Measurements from ENCODE around the gene SFSWAP.

Gene SFSWAP

DNA sequence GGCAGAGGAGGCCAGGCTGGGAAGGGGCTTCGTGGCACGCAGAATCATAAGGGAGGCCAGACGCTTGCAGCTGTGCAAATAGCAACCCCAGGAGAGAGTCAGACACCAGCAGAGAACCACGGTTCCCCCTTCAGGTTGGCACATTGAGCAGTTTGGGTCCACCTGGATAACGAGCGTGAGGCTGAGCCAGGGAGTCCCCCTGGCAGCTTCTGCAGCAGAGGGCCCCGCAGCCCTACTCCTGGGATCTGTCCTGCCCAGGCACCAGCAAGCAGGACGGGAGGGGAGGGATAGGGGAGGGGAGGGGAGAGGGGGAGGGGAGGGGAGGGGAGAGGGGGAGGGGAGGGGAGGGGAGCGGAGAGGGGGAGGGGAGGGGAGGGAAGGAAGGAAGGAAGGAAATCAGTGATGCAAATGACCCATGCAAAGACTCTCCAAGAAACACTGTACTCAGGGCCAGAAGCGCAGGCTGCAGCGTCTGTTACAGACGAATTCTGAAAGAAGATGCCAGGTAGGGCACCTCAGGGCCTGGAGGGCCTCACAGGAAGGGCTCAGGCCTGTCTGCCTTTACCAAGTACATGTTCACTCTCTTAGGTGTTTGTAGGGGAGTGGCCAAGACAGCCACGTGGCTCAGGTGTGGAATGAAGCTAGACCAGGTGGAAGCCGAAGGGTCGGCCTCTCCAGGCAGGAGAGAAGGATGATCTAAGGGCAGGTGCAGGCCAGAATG lies 85.0 kb downstream of the SFSWAP start:
- TF ChIP-seq, protein P1, sequence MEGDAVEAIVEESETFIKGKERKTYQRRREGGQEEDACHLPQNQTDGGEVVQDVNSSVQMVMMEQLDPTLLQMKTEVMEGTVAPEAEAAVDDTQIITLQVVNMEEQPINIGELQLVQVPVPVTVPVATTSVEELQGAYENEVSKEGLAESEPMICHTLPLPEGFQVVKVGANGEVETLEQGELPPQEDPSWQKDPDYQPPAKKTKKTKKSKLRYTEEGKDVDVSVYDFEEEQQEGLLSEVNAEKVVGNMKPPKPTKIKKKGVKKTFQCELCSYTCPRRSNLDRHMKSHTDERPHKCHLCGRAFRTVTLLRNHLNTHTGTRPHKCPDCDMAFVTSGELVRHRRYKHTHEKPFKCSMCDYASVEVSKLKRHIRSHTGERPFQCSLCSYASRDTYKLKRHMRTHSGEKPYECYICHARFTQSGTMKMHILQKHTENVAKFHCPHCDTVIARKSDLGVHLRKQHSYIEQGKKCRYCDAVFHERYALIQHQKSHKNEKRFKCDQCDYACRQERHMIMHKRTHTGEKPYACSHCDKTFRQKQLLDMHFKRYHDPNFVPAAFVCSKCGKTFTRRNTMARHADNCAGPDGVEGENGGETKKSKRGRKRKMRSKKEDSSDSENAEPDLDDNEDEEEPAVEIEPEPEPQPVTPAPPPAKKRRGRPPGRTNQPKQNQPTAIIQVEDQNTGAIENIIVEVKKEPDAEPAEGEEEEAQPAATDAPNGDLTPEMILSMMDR (IDR thresholded peaks at IDR 0.05; ENCODE audit: low read length, missing control alignments): no peak
- H3K4me3 ChIP-seq (replicated peaks; ENCODE audit: low read depth, low read length): no peak overlapping the region
- no peak for DNase-seq (ENCODE audit: low read depth)

- no peak overlapping the region for H3K4me3 ChIP-seq (replicated peaks; ENCODE audit: low read depth, low read length)
- TF ChIP-seq, protein P1 (IDR thresholded peaks at IDR 0.05; ENCODE audit: low read length, missing control alignments): no peak
- DNase-seq (ENCODE audit: low read depth): no peak
Observed at GRCh38 chr12:131796411-131796736, 85.5 kb downstream of the SFSWAP start.

- TF ChIP-seq, protein P1 (IDR thresholded peaks at IDR 0.05; ENCODE audit: low read length, missing control alignments): no peak
- DNase-seq (ENCODE audit: low read depth): no peak
Observed at GRCh38 chr12:131796754-131797587, 86.1 kb downstream of the SFSWAP start.

GRCh38 chr12:131797588-131797934 lies 86.7 kb downstream of the SFSWAP start:
- no peak overlapping the region for H3K4me3 ChIP-seq (replicated peaks; ENCODE audit: low read depth, low read length)
- no peak for DNase-seq (ENCODE audit: low read depth)
- TF ChIP-seq, protein P1 (IDR thresholded peaks at IDR 0.05; ENCODE audit: low read length, missing control alignments): no peak

More at GRCh38 chr12:131796754-131797587, 86.1 kb downstream of the SFSWAP start:
- no peak overlapping the region for H3K4me3 ChIP-seq (replicated peaks; ENCODE audit: low read depth, low read length)

GRCh38 chr12:131799195-131799594 lies 88.3 kb downstream of the SFSWAP start:
- no peak for DNase-seq (ENCODE audit: low read depth)
- TF ChIP-seq, protein P1 (IDR thresholded peaks at IDR 0.05; ENCODE audit: low read length, missing control alignments): no peak

DNA sequence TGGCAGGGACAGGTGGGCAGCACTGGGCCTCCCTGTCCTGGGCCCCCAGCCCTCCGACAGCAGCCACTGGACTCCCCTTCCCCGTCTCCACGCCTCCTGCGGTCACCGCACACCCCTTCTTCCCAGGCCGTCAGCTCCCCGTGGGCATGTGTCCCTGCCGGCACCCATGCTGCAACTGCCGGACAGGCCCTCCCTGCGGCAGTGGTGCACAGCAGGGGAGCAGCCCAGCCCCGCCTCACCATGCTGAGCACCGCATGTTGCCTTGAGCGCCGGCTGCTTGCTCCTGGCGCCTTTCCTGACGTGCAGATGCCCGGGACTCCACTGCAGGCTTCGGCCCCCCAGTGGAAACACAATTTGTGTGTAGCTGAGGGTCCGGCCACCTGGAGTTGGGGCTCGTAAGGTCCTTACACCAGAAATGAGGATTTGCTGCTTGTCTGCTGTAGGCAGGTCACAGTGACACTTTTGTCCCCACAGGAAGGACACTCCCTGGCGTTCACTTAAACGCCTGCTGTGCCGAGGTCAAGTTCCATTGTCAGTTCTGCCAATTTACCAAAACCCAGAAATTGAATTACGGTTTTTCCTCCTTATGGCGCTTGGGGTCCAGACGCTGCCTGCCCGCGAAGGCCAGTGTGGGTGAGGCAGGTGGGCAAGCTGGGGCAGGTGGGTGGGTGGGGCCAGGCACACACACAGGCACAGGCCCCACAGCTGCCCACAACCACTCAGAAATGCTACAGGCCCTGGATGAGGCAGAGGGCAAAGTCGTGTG lies 89.1 kb downstream of the SFSWAP start:
- DNase-seq (ENCODE audit: low read depth): no peak
- TF ChIP-seq, protein P1 (IDR thresholded peaks at IDR 0.05; ENCODE audit: low read length, missing control alignments): no peak
- no peak overlapping the region for H3K4me3 ChIP-seq (replicated peaks; ENCODE audit: low read depth, low read length)

More at GRCh38 chr12:131799195-131799594, 88.3 kb downstream of the SFSWAP start:
- H3K4me3 ChIP-seq (replicated peaks; ENCODE audit: low read depth, low read length): no peak overlapping the region

Data from fibroblast of pulmonary artery (primary cell).